ENCODE data around the gene ERICH2. TPM values are rescaled to one million over a fixed set of nuclear protein-coding genes. Genes with fewer than 3 reads are reported as not detected.

Gene ERICH2
- total RNA-seq, 1 experiment from 2014 or later: 2.4 TPM

GRCh38 chr2:170742000-170742399 is 28.2 kb upstream of the ERICH2 start:
- intact Hi-C loops (cut with micrococcal nuclease): loop anchor here (10.0 kb wide), 1 partner anchor 57 kb away; no protein-coding TSS in a partner anchor
- Histone ChIP-seq H3K4me3 (replicated peaks in 1 of 2; ENCODE audit: low read depth in 1 of 2, low read length in 2 of 2) (no peak overlapping the region), H3K4me1 (ENCODE audit: control insufficient read depth in 1 of 2, insufficient read depth in 2 of 2, low read length in 2 of 2) (peaks cover 8 to 18% of the 10 kb centered on the region in 2 experiments), H2AFZ (ENCODE audit: low read depth, low read length, poor library complexity, severe bottlenecking) (no peak overlapping the region), H3K36me3 (ENCODE audit: control insufficient read depth in 1 of 2, insufficient read depth in 2 of 2, low read length in 2 of 2) (no peaks in the 10 kb centered on the region), H3K27me3 (ENCODE audit: insufficient read depth, low read length) (no peaks in the 10 kb centered on the region), H3K27ac (ENCODE audit: low read depth, low read length) (no peak overlapping the region), H4K20me1 (ENCODE audit: insufficient read depth) (no peaks in the 10 kb centered on the region), H3K79me2 (ENCODE audit: insufficient read depth, low read length) (no peaks in the 10 kb centered on the region), H3K9me3 (ENCODE audit: control insufficient read depth in 1 of 2, insufficient read depth in 1 of 2, low read depth in 1 of 2, low read length in 2 of 2) (no peaks in the 10 kb centered on the region), H3K9me2 (ENCODE audit: insufficient read depth) (no peaks in the 10 kb centered on the region), H3K9ac (ENCODE audit: low read length) (no peak overlapping the region), H3K4me2 (ENCODE audit: low read length) (no peak overlapping the region)
- CTCF ChIA-PET: no interaction called here
- DNase-seq (ENCODE audit: low read depth, low spot score) (no peak), ATAC-seq (no peak)
- POLR2A ChIA-PET: no interaction called here
- RAD21 ChIA-PET (ENCODE audit: low non-redundant PET in 1 of 2, low total read pairs in 2 of 2, uncharacterized antibody in 2 of 2, unreplicated experiment in 2 of 2): no interaction called here
- BruUV-seq (replicated peaks): no TSS peak
- TF ChIP-seq EZH2 (IDR thresholded peaks at IDR 0.05) (no peak), CEBPB (IDR thresholded peaks at IDR 0.05; ENCODE audit: low read depth) (no peak), RAD21 (IDR thresholded peaks at IDR 0.05; ENCODE audit: low read depth) (no peak), YY1 (IDR thresholded peaks at IDR 0.05; ENCODE audit: extremely low read depth, insufficient replicate concordance, low read depth, low read length) (no peak), SIN3A (IDR thresholded peaks at IDR 0.05; ENCODE audit: low read depth) (no peak), ZBTB33 (IDR thresholded peaks at IDR 0.05; ENCODE audit: extremely low read depth, insufficient replicate concordance, low read length) (no peak)

- H3K36me3 ChIP-seq (ENCODE audit: control insufficient read depth in 1 of 2, insufficient read depth in 2 of 2, low read length in 2 of 2): no peaks in the 10 kb centered on the region
- H3K9ac ChIP-seq (ENCODE audit: low read length): no peak overlapping the region
- ChIA-PET CTCF (no interaction called here), POLR2A (no interaction called here), RAD21 (ENCODE audit: low non-redundant PET in 1 of 2, low total read pairs in 2 of 2, uncharacterized antibody in 2 of 2, unreplicated experiment in 2 of 2) (no interaction called here)
- ATAC-seq (no peak), DNase-seq (ENCODE audit: low read depth, low spot score) (no peak)
- TF ChIP-seq RAD21 (IDR thresholded peaks at IDR 0.05; ENCODE audit: low read depth): no peak
- no peak for TF ChIP-seq ZNF274 (IDR thresholded peaks at IDR 0.05; ENCODE audit: low read depth, low read length)
- TF ChIP-seq EZH2phosphoT487 (IDR thresholded peaks at IDR 0.05; ENCODE audit: borderline replicate concordance): no peak
- TF ChIP-seq EZH2 (IDR thresholded peaks at IDR 0.05): no peak
- no peak for TF ChIP-seq CTCF (IDR thresholded peaks at IDR 0.05 in 2 of 3, conservative IDR thresholded peaks at IDR 0.05 in 1 of 3; ENCODE audit: borderline replicate concordance in 1 of 3, insufficient read depth in 1 of 3, low read depth in 2 of 3, low read length in 2 of 3)
- no peak for TF ChIP-seq ELF1 (IDR thresholded peaks at IDR 0.05; ENCODE audit: borderline replicate concordance, low read depth)
- no peak overlapping the region for H3K4me3 ChIP-seq (replicated peaks in 1 of 2; ENCODE audit: low read depth in 1 of 2, low read length in 2 of 2)
- no peaks in the 10 kb centered on the region for H4K20me1 ChIP-seq (ENCODE audit: insufficient read depth)
- no peaks in the 10 kb centered on the region for H3K9me3 ChIP-seq (ENCODE audit: control insufficient read depth in 1 of 2, insufficient read depth in 1 of 2, low read depth in 1 of 2, low read length in 2 of 2)
- H2AFZ ChIP-seq (ENCODE audit: low read depth, low read length, poor library complexity, severe bottlenecking): no peak overlapping the region
- no peak overlapping the region for H3K4me2 ChIP-seq (ENCODE audit: low read length)
- no peaks in the 10 kb centered on the region for H3K79me2 ChIP-seq (ENCODE audit: insufficient read depth, low read length)
- no peaks in the 10 kb centered on the region for H3K27me3 ChIP-seq (ENCODE audit: insufficient read depth, low read length)
- peaks cover 8 to 16% of the 10 kb centered on the region in 2 experiments for H3K4me1 ChIP-seq (ENCODE audit: control insufficient read depth in 1 of 2, insufficient read depth in 2 of 2, low read length in 2 of 2)
- BruUV-seq (replicated peaks): no TSS peak
- intact Hi-C loops (cut with micrococcal nuclease): loop anchor here (10.0 kb wide), 1 partner anchor 58 kb away; no protein-coding TSS in a partner anchor
- no peaks in the 10 kb centered on the region for H3K9me2 ChIP-seq (ENCODE audit: insufficient read depth)
- H3K27ac ChIP-seq (ENCODE audit: low read depth, low read length): no peak overlapping the region
Measured at GRCh38 chr2:170742896-170743529, 27.2 kb upstream of the ERICH2 start.
